ENCODE data around the gene TMEFF2.

TMEFF2 gene

GRCh38 chr2:192099742-192100141, 95.0 kb downstream of the TMEFF2 start:
- peaks cover 17% of the 10 kb centered on the region for H3K27me3 Mint-ChIP-seq (ENCODE audit: low read depth)
- no peaks in the 10 kb centered on the region for H3K4me1 Mint-ChIP-seq
- no peak for TF ChIP-seq CTCF (IDR thresholded peaks at IDR 0.05; ENCODE audit: unreplicated experiment in 3 of 3)
- H3K9me3 Mint-ChIP-seq: no peaks in the 10 kb centered on the region
- no peaks in the 10 kb centered on the region for H3K36me3 Mint-ChIP-seq (ENCODE audit: low read depth)
- H3K4me3 Mint-ChIP-seq: no peak overlapping the region
- no peak overlapping the region for H3K27ac Mint-ChIP-seq

GRCh38 chr2:192098814-192099491, 95.8 kb downstream of the TMEFF2 start:
- Mint-ChIP-seq H3K9me3 (no peaks in the 10 kb centered on the region), H3K36me3 (ENCODE audit: low read depth) (no peaks in the 10 kb centered on the region), H3K27me3 (ENCODE audit: low read depth) (peaks cover 15% of the 10 kb centered on the region), H3K4me3 (no peak overlapping the region), H3K27ac (no peak overlapping the region), H3K4me1 (no peaks in the 10 kb centered on the region)
- no peak for TF ChIP-seq CTCF (IDR thresholded peaks at IDR 0.05; ENCODE audit: unreplicated experiment in 3 of 3)

GRCh38 chr2:192091476-192091875, 103.3 kb downstream of the TMEFF2 start:
- Mint-ChIP-seq H3K36me3 (ENCODE audit: low read depth) (no peaks in the 10 kb centered on the region), H3K27me3 (ENCODE audit: low read depth) (peaks cover 34% of the 10 kb centered on the region), H3K4me3 (no peak overlapping the region), H3K27ac (no peak overlapping the region), H3K4me1 (no peaks in the 10 kb centered on the region), H3K9me3 (no peaks in the 10 kb centered on the region)
- TF ChIP-seq CTCF (IDR thresholded peaks at IDR 0.05; ENCODE audit: unreplicated experiment in 3 of 3): no peak

GRCh38 chr2:192090911-192091310, 103.8 kb downstream of the TMEFF2 start:
- Mint-ChIP-seq H3K9me3 (no peaks in the 10 kb centered on the region), H3K27me3 (ENCODE audit: low read depth) (peaks cover 34% of the 10 kb centered on the region), H3K27ac (no peak overlapping the region), H3K4me1 (no peaks in the 10 kb centered on the region), H3K4me3 (no peak overlapping the region), H3K36me3 (ENCODE audit: low read depth) (no peaks in the 10 kb centered on the region)
- TF ChIP-seq CTCF (IDR thresholded peaks at IDR 0.05; ENCODE audit: unreplicated experiment in 3 of 3): no peak

GRCh38 chr2:192087398-192087958, 107.3 kb downstream of the TMEFF2 start:
- Mint-ChIP-seq H3K4me3 (no peak overlapping the region), H3K4me1 (no peaks in the 10 kb centered on the region)

More at GRCh38 chr2:192087398-192087958, 107.3 kb downstream of the TMEFF2 start:
- H3K36me3 Mint-ChIP-seq (ENCODE audit: low read depth): no peaks in the 10 kb centered on the region
- TF ChIP-seq CTCF (IDR thresholded peaks at IDR 0.05; ENCODE audit: unreplicated experiment in 3 of 3): no peak
- H3K27me3 Mint-ChIP-seq (ENCODE audit: low read depth): peaks cover 27% of the 10 kb centered on the region
- H3K9me3 Mint-ChIP-seq: no peaks in the 10 kb centered on the region
- H3K27ac Mint-ChIP-seq: peak overlapping the region in 2 of 3 experiments; percentile 44 to 49
